Lower lobe of right lung (tissue), 2 donors: Measurements from ENCODE around the gene TXK. TPM values are rescaled to one million over a fixed set of nuclear protein-coding genes. Genes with fewer than 3 reads are reported as not detected.

Experiments used
- ATAC-seq, 2 donors: fragments of 200-7000 bp; cut with Tn5 transposase; one replicate each; pipeline ENCODE4 v1.9.1; 2020 to 2022; ENCODE audit warnings: mild to moderate bottlenecking in 2 of 2, moderate library complexity in 2 of 2
- DNase-seq: peaks from one replicate; pipeline ENCODE4 v3.0.0-alpha.2; 2020
- H3K27ac ChIP-seq: fragments of 200-600 bp; one replicate; pipeline ENCODE4 v1.8.0; 2022
- H3K27me3 ChIP-seq: fragments of 200-600 bp; one replicate; pipeline ENCODE4 v1.8.0; 2022; ENCODE audit warnings: low read depth
- H3K36me3 ChIP-seq: fragments of 200-600 bp; one replicate; pipeline ENCODE4 v1.8.0; 2022; ENCODE audit warnings: mild to moderate bottlenecking
- H3K4me1 ChIP-seq: fragments of 200-600 bp; one replicate; pipeline ENCODE4 v1.8.0; 2022
- H3K4me3 ChIP-seq: fragments of 200-600 bp; one replicate; pipeline ENCODE4 v1.8.0; 2022; ENCODE audit warnings: mild to moderate bottlenecking
- H3K9me3 ChIP-seq: fragments of 200-600 bp; one replicate; pipeline ENCODE4 v1.8.0; 2022
- intact Hi-C: fragments of 100-400 bp; cut with DNase I; formaldehyde crosslinking; loops from one replicate; pipeline ENCODE4 v1.11.0; 2022
- total RNA-seq: library from RNA; stranded (reverse); fragmentation: NEBNext Ultra II Directional; extraction: Animal tissue kit (Norgen Biotek cat#: 25700); gene quantifications from one replicate; pipeline ENCODE4 v1.2.1, GENCODE V29; 2021
- TF ChIP-seq, protein P1 (sequence below): fragments of 200-600 bp; IDR thresholded peaks from one replicate; pipeline ENCODE4 v1.8.0; 2022; ENCODE audit warnings: antibody characterized with exemption, mild to moderate bottlenecking
- donor health status: DM: no; HTN: yes; CAD: no; lungs with severe emphysema.

The TXK gene
- total RNA-seq, 1 donor from 2014 or later, result 7.5 TPM

DNA sequence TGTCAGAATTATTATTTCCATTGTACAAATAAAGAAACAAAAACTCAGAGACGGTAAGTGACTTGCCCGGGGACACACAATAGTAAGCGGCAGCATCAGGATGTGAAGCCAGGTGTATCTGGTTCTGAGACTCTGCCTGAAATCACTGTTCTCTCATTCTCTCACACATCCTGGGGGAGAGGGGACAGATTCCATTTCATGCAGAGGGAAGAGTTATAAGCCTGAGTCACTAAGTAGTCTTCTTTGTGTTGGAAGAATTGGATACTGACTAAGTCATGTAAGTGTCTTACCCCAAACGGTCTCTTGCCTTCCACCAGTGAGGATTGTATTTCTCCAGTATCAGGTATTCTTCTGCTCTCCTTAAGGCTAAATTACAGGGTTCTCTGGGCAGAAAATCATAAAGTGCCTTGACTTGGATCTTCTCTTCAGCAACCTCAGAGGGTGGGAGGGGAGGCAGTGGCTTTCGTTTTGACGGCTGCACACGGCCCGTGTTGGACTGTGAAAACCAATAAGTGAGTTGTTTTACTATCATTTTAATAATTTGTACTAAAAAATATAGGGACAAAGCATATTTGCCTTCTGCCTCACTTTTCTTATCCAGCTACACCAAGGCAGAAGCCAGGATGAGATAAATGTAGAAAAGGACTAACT, 21.9 kb downstream of the TXK start:
- intact Hi-C loops, result no loop called here
- H3K27me3 ChIP-seq, result no peaks in the 10 kb centered on the region
- no peak overlapping the region for H3K27ac ChIP-seq
- no peaks in the 10 kb centered on the region for H3K36me3 ChIP-seq
- no peaks in the 10 kb centered on the region for H3K4me1 ChIP-seq
- H3K4me3 ChIP-seq, result no peak overlapping the region
- DNase-seq (no peak), ATAC-seq (no peak)
- TF ChIP-seq, protein P1, sequence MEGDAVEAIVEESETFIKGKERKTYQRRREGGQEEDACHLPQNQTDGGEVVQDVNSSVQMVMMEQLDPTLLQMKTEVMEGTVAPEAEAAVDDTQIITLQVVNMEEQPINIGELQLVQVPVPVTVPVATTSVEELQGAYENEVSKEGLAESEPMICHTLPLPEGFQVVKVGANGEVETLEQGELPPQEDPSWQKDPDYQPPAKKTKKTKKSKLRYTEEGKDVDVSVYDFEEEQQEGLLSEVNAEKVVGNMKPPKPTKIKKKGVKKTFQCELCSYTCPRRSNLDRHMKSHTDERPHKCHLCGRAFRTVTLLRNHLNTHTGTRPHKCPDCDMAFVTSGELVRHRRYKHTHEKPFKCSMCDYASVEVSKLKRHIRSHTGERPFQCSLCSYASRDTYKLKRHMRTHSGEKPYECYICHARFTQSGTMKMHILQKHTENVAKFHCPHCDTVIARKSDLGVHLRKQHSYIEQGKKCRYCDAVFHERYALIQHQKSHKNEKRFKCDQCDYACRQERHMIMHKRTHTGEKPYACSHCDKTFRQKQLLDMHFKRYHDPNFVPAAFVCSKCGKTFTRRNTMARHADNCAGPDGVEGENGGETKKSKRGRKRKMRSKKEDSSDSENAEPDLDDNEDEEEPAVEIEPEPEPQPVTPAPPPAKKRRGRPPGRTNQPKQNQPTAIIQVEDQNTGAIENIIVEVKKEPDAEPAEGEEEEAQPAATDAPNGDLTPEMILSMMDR, result no peak
- no peaks in the 10 kb centered on the region for H3K9me3 ChIP-seq

DNA sequence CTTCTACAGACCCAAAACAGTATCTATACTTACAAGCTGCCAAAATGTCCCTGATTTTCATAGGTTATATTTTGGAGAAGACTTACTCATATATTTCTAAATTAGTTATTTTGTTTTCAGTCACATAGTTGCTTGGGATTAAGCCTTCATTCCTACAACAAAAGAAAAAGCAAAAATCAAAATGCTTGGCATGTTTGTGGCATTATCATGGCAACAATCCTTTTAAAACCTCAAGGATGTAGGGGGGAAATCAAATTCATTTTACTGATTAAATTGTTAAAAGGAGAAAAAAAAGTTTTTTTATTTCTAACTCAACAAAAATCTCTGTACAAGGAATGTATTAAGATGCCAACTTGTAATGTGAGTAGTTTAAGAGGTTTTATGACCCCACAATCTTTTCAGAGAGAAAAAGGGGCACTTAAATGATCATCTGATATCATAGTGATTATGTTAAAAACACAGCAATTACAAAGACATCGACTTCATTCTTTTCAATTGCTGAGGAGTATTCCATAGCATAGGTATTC, 23.5 kb downstream of the TXK start:
- intact Hi-C loops, result no loop called here
- H3K27ac ChIP-seq, result no peak overlapping the region
- H3K36me3 ChIP-seq, result no peaks in the 10 kb centered on the region
- no peaks in the 10 kb centered on the region for H3K27me3 ChIP-seq
- TF ChIP-seq, protein P1, result no peak
- DNase-seq (no peak), ATAC-seq (no peak)
- no peak overlapping the region for H3K4me3 ChIP-seq
- H3K9me3 ChIP-seq, result no peaks in the 10 kb centered on the region
- no peaks in the 10 kb centered on the region for H3K4me1 ChIP-seq

DNA sequence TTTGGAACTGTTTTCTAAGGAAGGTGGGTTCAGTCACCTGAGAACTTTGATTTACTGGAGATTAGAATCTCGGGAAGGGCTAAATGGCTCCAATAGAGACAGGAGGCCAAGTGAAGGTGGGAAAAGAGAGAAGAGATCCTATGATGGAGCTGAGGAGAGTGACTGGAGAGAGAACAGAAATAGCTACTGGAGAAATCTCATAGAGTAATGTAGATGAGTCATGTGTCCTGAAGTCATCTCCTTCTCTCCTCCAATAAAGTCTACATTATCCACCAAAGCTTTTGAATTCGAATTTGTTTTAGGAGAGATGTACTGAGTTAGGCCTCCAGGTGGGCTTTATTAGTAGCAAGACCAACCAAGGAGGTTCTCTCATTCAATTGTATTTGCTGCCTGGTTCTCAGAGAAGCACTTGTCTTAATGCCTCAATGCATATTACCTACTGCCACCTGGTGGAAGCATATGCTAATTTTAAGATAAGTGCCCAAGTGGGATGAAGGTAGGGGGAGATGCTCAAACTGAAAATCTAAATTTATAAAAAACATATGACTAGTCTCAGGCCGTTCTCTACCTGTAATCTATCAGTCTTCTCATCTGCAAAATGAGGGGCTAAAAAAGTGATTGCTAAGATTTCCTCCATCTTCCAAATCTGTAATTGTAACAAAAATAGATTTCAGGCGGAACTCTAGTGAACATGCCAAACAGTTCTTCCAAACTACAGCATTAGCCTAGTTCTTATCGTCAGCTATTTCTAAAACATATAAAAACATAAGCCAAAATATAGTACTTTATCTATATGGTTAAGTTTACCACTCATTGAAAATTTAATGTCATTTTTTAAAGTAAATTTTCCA, 24.4 kb downstream of the TXK start:
- ATAC-seq, result peak in 1 of 2 donors; percentile 79
- TF ChIP-seq, protein P1, result peak; percentile 49
- Histone ChIP-seq H3K4me1 (no peaks in the 10 kb centered on the region), H3K27me3 (no peaks in the 10 kb centered on the region), H3K9me3 (no peaks in the 10 kb centered on the region), H3K36me3 (no peaks in the 10 kb centered on the region), H3K27ac (no peak overlapping the region), H3K4me3 (no peak overlapping the region)
- DNase-seq, result no peak
- intact Hi-C loops, result no loop called here

DNA sequence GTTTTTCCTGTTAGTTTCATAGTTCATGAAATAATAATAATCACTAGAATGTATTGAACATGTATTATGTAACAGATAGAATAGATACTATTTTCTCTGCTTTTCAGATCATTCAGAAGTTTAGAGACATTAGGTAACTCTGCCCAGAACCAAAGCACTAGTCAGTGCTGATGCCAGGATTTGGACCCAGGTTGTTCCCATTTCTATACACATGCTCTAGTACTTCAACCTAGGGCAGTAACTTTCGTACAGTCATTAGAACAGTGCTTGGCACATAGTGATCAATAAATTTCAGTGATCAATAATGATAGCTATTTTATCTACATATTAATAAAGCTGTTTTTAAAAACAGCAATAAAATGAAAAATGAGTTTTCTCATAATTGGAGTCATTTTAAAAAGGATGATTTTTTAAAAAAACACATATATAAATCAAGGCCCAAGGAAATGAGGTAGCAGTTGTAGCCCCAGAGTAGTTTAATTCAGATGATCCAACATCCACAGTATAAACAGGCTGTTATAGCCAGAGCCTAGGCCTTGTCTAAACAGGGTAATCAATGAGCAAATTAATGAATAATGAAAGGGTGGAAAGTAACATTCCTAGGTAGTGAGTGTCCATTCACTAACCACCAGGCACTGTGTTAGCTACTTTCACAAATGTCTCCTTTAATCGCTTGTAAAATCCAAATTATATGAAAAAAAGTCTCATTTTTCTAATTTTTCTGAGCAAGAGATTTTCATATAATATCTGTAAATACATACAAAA, 25.6 kb downstream of the TXK start:
- no peak overlapping the region for H3K4me3 ChIP-seq
- H3K27me3 ChIP-seq, result no peaks in the 10 kb centered on the region
- H3K36me3 ChIP-seq, result no peaks in the 10 kb centered on the region
- H3K27ac ChIP-seq, result no peak overlapping the region
- intact Hi-C loops, result no loop called here
- no peaks in the 10 kb centered on the region for H3K4me1 ChIP-seq
- no peaks in the 10 kb centered on the region for H3K9me3 ChIP-seq
- TF ChIP-seq, protein P1, result no peak
- no peak for ATAC-seq
- no peak for DNase-seq

DNA sequence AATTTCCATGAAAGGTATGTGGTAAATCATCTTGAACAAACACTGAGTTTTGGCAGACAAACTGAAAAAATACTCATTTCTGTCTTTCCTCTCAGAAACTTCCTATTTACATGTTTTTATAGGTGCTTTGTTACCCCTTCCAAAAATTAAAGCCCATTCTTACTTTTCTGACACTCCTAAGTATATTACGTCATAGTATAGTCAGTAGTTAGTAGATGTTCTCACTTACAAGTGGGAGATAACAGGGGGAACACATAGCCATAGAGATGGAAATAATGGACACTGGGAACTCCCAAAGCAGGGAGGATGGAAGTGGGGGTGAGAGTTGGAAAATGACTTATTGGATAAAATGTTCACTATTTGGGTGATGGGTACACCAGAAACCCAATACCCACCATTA, 28.8 kb downstream of the TXK start:
- no peaks in the 10 kb centered on the region for H3K9me3 ChIP-seq
- H3K27me3 ChIP-seq, result no peaks in the 10 kb centered on the region
- H3K4me3 ChIP-seq, result no peak overlapping the region
- no peak for DNase-seq
- intact Hi-C loops, result no loop called here
- TF ChIP-seq, protein P1, result no peak
- no peak for ATAC-seq
- H3K4me1 ChIP-seq, result no peaks in the 10 kb centered on the region
- no peaks in the 10 kb centered on the region for H3K36me3 ChIP-seq
- H3K27ac ChIP-seq, result no peak overlapping the region
